Measurements from ENCODE around the gene GPS1. TPM values are rescaled to one million over a fixed set of nuclear protein-coding genes. Genes with fewer than 3 reads are reported as not detected.

Gene GPS1
- total RNA-seq, 1 donor from 2014 or later: 105 TPM

- TF ChIP-seq, protein P1, sequence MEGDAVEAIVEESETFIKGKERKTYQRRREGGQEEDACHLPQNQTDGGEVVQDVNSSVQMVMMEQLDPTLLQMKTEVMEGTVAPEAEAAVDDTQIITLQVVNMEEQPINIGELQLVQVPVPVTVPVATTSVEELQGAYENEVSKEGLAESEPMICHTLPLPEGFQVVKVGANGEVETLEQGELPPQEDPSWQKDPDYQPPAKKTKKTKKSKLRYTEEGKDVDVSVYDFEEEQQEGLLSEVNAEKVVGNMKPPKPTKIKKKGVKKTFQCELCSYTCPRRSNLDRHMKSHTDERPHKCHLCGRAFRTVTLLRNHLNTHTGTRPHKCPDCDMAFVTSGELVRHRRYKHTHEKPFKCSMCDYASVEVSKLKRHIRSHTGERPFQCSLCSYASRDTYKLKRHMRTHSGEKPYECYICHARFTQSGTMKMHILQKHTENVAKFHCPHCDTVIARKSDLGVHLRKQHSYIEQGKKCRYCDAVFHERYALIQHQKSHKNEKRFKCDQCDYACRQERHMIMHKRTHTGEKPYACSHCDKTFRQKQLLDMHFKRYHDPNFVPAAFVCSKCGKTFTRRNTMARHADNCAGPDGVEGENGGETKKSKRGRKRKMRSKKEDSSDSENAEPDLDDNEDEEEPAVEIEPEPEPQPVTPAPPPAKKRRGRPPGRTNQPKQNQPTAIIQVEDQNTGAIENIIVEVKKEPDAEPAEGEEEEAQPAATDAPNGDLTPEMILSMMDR (conservative IDR thresholded peaks at IDR 0.05; ENCODE audit: low read depth, low read length): no peak
- H3K4me3 ChIP-seq (ENCODE audit: low read depth, low read length): no peak overlapping the region
Observed at GRCh38 chr17:82089723-82090548, 38.2 kb downstream of the GPS1 start.

DNA sequence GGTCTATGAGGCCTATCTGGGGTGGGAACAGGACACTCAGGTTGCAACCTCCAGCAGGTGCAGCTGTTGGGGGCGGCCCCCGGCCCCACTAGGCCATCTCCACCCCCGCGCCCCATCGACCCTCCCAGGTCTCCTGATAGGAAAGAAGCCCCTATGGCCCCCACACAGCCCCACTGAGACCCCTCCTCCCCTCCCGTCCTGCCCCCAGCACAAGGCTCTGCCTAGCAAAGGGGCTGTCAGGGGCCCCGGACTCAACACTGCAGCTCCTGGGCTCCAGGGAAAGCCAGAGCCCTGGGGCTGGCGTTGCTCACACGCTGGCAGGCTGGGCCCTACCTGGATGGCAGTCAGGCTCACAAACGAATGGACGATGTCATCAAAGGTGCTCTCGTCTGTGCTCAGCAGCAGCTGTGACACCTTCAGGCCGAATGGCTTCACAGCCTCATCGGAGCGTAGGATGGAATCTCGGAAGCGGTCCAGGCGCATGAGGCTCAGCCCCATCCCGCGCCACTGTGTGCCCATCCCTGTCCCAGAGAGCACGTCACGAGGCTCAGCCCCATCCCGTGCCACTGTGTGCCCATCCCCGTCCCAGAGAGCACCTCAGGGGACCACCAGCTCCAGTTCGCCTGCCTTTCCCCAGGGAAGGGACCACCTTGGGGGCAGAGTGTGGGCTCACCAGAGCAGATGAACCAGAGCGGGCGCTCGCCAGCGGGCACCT is 39.0 kb downstream of the GPS1 start:
- H3K4me3 ChIP-seq (ENCODE audit: low read depth, low read length): no peak overlapping the region
- TF ChIP-seq, protein P1 (conservative IDR thresholded peaks at IDR 0.05; ENCODE audit: low read depth, low read length): no peak
- DNase-seq (ENCODE audit: low read depth): no peak

More at GRCh38 chr17:82089723-82090548, 38.2 kb downstream of the GPS1 start:
- DNase-seq (ENCODE audit: low read depth): no peak

GRCh38 chr17:82091264-82092066 is 39.8 kb downstream of the GPS1 start:
- no peak for DNase-seq (ENCODE audit: low read depth)

DNA sequence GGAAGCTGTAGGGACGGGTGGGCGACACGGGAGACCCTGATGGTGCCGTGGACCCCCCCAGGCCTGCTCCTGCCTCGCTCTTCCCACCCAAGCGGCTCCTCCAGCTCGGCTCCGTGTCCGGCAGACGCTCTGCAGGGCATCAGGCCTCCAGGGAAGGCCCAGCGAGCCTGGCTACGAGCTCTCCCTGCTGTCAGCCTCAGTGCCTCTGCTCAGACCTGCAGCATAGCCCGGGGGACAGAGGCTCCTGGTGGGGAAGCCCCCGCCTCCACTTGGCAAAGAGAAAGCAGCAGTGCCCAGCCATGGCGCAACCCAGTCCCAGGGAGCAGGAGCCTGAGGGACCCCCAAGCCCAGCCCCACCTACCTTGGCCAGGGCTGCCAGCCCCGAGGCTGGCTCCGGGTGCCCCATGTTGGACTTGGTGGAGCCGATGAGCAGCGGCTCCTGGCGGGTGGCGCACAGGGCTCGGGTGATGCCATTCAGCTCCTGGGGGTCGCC is 40.4 kb downstream of the GPS1 start:
- H3K4me3 ChIP-seq (ENCODE audit: low read depth, low read length): no peak overlapping the region
- TF ChIP-seq, protein P1 (conservative IDR thresholded peaks at IDR 0.05; ENCODE audit: low read depth, low read length): no peak
- no peak for DNase-seq (ENCODE audit: low read depth)

More at GRCh38 chr17:82091264-82092066, 39.8 kb downstream of the GPS1 start:
- H3K4me3 ChIP-seq (ENCODE audit: low read depth, low read length): no peak overlapping the region
- TF ChIP-seq, protein P1 (conservative IDR thresholded peaks at IDR 0.05; ENCODE audit: low read depth, low read length): no peak

GRCh38 chr17:82092628-82092994 is 40.9 kb downstream of the GPS1 start:
- no peak overlapping the region for H3K4me3 ChIP-seq (ENCODE audit: low read depth, low read length)
- TF ChIP-seq, protein P1 (conservative IDR thresholded peaks at IDR 0.05; ENCODE audit: low read depth, low read length): no peak
- no peak for DNase-seq (ENCODE audit: low read depth)

DNA sequence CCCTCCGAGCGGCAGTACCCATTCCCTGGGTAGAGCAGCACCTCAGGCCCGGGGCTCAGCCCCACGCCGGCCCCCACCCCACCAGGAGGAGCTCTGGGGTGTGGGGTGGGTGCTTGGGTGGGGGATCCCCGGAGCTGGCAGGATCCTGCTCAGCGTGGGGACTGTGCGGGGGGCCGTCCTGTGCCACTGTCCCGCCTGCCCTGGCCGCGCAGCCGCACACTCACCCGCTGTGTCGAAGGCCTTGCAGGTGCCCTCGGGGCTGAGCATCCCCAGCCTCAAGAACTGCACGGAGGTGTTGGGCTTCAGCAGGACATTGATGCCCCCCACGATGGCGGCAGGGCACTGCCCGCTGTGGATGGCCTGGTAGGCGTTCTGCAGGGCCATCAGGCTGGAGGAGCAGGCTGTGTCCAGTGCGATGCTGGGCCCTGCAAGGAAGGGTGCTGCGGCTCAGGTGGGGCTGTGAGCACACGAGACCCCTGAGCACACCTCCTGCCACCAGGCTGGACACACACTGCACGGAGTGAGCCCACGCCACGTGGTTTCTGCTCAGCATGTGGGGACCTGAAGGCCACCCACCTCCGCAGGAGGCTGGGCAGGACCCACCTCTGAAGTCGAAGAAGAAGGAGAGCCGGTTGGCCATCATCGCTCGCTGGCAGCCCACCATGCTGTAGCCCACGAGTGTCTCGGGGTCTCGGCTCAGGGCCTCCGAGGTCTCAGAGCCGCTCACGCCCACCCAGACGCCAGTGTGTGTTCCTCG is 41.5 kb downstream of the GPS1 start:
- TF ChIP-seq, protein P1 (conservative IDR thresholded peaks at IDR 0.05; ENCODE audit: low read depth, low read length): no peak
- DNase-seq (ENCODE audit: low read depth): no peak
- H3K4me3 ChIP-seq (ENCODE audit: low read depth, low read length): no peak overlapping the region
